Stimulated activated CD4-positive, alpha-beta T cell treated with anti-CD3 and anti-CD28 coated beads, TNF-alpha, amount 100 ng/mL, for 4 hours (primary cell): Measurements from ENCODE around the gene ZC3H15.

Experiments
- DNase-seq, 3 experiments: peaks; one replicate each; pipeline ENCODE4 v3.0.0-alpha.2; 2020; ENCODE audit warnings: low read depth in 3 of 3

ZC3H15 gene

DNA sequence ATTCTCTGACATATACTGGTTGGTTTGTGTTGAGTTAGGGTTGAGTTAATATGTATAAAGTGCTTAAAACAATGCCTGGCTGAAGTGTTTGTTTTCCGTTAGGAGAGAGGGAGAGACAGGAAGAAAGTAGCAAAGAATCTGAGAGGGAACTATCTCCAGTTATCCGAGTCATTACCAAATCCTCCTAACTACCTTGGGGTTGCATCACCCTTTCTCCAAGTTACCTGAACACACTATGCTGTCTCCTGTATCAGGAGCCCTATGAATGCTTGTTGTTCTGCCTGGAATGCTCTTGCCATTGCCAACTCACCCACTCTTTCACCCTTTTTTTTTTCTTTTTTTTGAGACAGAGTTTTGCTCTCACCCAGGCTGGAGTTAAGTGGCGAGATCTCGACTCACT is 55.9 kb downstream of the ZC3H15 start:
- DNase-seq: no peak

DNA sequence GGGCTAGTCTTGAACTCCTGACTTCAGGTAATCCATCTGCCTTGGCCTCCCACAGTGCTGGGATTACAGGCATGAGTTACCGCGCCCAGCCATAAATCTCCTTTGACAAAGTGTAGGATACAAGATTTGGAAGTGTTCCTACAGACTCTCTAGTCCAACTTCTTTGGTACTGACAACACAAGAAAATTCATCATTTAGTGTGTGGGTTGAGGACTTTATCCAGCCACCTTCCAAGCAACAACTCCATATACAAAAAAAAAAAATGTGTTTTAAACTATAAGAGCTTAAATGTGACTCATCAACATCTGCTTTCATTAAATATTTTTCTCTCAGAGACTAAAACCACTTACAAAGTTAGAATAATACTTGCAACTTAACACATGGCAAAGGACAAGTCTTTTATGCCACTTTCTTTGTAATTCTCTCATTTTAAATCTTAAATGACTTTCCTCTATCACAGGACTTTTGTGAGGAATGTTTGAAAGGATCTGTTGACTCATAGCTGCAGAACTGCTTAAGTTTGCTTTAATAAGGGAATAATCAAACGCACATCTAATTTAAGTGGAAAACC is 57.6 kb downstream of the ZC3H15 start:
- DNase-seq: no peak

DNA sequence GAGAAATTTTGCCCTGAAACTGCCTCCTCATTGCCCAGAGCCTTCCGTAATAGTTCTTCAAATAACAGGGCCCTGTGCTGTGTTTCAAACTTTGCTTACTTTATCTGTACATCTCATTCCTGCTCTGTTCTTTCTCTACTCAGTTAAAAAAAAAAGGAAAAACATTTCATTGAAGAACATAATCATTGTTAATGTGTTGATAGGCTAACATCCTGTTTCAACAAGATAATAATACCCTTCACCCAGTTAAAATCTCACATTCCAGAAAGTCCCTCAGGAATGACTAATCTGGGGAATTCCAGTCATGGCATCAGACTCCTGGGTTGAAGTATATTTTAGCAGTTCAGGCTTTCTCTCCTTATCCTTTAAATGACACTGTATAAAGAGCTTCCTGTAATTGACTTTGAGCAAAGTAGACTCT is 58.2 kb downstream of the ZC3H15 start:
- DNase-seq: no peak

DNA sequence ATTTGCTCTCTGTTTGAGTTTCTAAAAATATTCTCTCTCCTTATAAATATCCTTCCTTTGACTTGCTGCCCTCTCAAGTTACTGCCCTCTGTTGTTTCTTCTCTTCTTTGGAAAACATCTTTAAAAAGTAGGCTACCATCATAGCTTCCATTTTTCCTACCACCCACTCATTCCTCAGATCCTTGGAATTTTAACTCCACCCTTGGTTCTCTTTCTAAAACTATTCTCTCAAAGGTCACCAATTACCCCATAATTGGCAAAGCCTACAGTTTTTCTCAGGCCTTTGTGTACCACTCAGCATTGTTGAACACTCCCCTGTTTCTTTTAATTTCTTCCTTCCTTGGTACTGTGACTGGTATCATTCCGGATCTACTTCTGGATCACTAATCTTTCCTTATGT is 60.8 kb downstream of the ZC3H15 start:
- no peak for DNase-seq

DNA sequence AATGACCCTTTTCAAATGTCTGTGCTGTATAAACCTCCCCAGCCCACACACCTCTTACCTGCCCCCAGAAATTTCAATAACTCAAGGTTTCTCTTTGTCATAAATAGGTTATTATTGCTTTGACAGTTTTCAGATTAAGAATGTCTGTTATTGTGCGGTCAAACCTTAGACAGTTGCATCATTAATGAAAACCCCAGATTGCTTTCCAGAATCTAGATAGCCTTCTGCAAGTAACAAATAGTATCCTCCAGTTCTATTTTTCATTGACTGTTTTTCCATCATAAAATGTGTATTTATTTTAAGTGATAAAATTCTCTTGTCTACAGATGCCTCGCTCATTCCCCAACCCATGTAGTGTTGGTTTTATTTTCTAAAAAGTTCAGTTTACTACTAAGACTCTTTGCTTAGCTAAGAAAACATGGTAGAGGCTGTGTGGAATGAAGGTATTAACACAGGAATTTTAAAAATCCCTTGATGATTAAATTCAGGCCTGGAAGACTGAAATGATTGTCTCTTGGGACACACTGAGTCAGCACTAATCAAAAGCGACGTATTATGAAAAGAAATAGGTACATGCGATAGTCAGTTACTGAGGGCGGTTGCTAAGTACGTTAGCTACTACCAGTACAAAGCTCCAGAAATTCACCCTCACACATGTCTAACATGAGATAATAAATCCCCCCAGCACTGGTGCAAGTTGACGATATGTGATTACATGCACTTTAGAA is 65.4 kb downstream of the ZC3H15 start:
- DNase-seq: no peak

DNA sequence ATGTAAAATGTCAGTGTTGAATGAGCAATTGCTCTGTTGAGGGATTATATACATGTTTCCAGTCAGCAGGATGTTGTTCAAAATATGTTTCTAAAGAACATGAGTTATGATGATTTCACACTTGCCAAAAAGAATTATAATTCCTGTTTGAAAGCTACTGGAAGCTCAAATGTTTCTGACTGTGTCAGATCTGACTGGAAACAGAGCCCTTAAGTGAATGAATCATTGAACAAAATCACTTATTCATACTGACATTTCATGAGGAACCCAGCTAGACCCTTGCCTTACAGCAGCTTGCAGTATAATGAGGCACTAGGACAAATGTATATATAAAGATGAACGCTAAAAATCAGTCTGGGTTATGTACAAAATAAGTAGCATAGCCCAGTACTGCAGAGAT is 68.4 kb downstream of the ZC3H15 start:
- no peak for DNase-seq

DNA sequence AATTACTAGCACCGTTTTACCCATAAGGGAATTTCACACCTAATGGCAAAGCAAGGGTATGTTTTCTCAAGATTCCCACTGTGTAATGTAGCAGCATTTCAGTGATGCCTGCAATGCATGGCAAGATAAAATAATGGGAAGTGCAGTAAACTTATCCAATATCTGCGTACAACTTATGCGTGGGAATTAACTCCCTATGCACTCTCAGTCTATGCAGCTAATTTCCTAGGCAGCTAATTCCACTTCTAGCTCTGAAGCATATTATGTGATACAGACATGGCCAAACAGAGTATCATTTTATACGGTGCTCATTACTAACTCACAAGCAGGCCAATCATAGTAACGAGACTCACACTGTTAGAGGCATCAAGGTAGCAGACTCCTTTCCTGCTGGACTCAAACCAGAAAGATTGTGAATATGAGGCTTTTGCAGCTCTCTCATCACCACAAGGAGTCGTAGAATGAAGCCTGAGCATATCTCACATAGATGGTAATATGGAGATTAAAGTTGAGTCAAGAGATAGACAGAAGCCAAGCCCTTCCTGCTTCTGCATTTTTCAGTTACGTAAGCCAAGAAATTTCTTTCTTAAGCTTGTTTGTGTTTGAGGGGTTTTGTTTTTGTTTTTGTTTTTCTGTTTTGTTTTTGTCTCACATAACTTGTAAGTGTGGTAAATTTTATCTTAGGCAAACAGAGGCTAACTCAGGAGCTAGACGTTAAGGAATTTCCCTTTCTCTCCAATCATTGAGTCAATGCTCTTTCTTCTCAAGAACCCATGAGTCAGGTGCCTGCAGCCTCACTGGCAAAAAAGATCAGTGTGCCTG is 69.0 kb downstream of the ZC3H15 start:
- no peak for DNase-seq

DNA sequence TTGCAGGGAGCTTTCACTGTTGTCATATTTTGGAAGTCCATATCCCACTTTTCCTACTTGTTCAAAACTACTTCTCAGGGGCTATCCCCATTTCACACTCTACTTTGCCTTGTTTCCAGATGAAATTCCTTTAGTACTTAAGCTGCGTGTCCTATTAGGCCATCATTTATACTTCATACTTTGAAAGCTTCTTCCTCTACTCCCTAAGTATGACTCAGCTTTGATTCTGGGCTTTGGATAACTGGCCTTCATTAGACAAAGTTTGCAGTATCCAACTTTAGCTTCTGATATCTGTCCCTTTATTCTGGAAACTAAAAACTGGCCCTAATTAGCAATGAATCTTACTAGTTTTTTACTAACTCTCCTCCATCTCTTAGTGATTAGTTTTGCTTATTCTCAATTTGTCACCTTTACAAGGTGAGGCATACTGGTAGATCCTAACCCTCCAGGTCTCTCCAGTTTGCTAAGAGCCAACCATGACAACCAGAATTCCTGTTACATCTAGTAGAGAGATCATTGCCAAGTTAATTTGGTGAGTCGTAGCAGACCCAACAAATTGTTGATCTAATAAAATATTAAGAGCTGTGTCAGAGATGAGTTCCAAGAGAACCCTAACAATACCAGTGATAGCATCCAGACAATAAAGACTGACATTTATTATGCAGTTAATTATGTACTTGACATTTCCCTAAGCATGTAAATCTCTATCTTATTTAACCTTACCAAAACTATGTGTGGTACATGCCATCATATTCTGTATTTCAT is 72.6 kb downstream of the ZC3H15 start:
- no peak for DNase-seq
